ENCODE measurements around the gene ZNF77.
"Not testable (repeated sequence)": the region's sequence is repeated elsewhere in the genome, so short reads cannot be mapped to it uniquely, and the experiment has no call there.

Gene ZNF77
- 2.4 to 5.0 (median 2.7) reads per million in 3 donors for total RNA-seq

GRCh38 chr19:2944775-2945574 lies at the start of gene ZNF77:
TSS of gene ZNF77 (minus strand) at chr19:2944971. CDS start at chr19:2944840, 131 bp downstream.
- no peaks in the 10 kb centered on the region for H3K9me3 ChIP-seq (ENCODE audit: control insufficient read depth, low read length)
- H3K4me1 ChIP-seq (ENCODE audit: control insufficient read depth, insufficient read depth, low read length, poor library complexity, severe bottlenecking): peaks cover 21% of the 10 kb centered on the region
- H3K4me3 ChIP-seq (ENCODE audit: insufficient read depth, low read depth, low read length, poor library complexity, severe bottlenecking): peak within 1 kb of the TSS; percentile 61
- peak; percentile 96 to 99 (median 99) for DNase-seq
- H3K27ac ChIP-seq (ENCODE audit: insufficient read depth, low read length, poor library complexity, severe bottlenecking): peak within 1 kb of the TSS; percentile 75
- no peaks in the 10 kb centered on the region for H3K36me3 ChIP-seq (ENCODE audit: control insufficient read depth, insufficient read depth, low read length)
- H3K27me3 ChIP-seq (replicated peaks; ENCODE audit: control insufficient read depth, insufficient read depth, low read length, poor library complexity, severe bottlenecking): no peaks in the 10 kb centered on the region

- H3K9me3 ChIP-seq (ENCODE audit: control insufficient read depth, low read length): no peaks in the 10 kb centered on the region
- H3K36me3 ChIP-seq (ENCODE audit: control insufficient read depth, insufficient read depth, low read length): no peaks in the 10 kb centered on the region
- no peak overlapping the region for H3K4me3 ChIP-seq (ENCODE audit: insufficient read depth, low read depth, low read length, poor library complexity, severe bottlenecking)
- no peak for DNase-seq
- H3K4me1 ChIP-seq (ENCODE audit: control insufficient read depth, insufficient read depth, low read length, poor library complexity, severe bottlenecking): no peaks in the 10 kb centered on the region
- H3K27me3 ChIP-seq (replicated peaks; ENCODE audit: control insufficient read depth, insufficient read depth, low read length, poor library complexity, severe bottlenecking): no peaks in the 10 kb centered on the region
- no peak overlapping the region for H3K27ac ChIP-seq (ENCODE audit: insufficient read depth, low read length, poor library complexity, severe bottlenecking)
Measured at GRCh38 chr19:2993579-2993978, 48.8 kb upstream of the ZNF77 start.

GRCh38 chr19:2992958-2993357 lies 48.2 kb upstream of the ZNF77 start:
- Histone ChIP-seq H3K4me1 (ENCODE audit: control insufficient read depth, insufficient read depth, low read length, poor library complexity, severe bottlenecking) (no peaks in the 10 kb centered on the region), H3K9me3 (ENCODE audit: control insufficient read depth, low read length) (no peaks in the 10 kb centered on the region), H3K27me3 (replicated peaks; ENCODE audit: control insufficient read depth, insufficient read depth, low read length, poor library complexity, severe bottlenecking) (no peaks in the 10 kb centered on the region), H3K27ac (ENCODE audit: insufficient read depth, low read length, poor library complexity, severe bottlenecking) (no peak overlapping the region), H3K4me3 (ENCODE audit: insufficient read depth, low read depth, low read length, poor library complexity, severe bottlenecking) (no peak overlapping the region), H3K36me3 (ENCODE audit: control insufficient read depth, insufficient read depth, low read length) (no peaks in the 10 kb centered on the region)
- no peak for DNase-seq

- not testable (repeated sequence) for H3K4me3 ChIP-seq (ENCODE audit: insufficient read depth, low read depth, low read length, poor library complexity, severe bottlenecking); H3K4me1 ChIP-seq (ENCODE audit: control insufficient read depth, insufficient read depth, low read length, poor library complexity, severe bottlenecking); H3K36me3 ChIP-seq (ENCODE audit: control insufficient read depth, insufficient read depth, low read length); H3K27ac ChIP-seq (ENCODE audit: insufficient read depth, low read length, poor library complexity, severe bottlenecking); H3K9me3 ChIP-seq (ENCODE audit: control insufficient read depth, low read length); DNase-seq; H3K27me3 ChIP-seq (replicated peaks; ENCODE audit: control insufficient read depth, insufficient read depth, low read length, poor library complexity, severe bottlenecking)
Measured at GRCh38 chr19:2992333-2992732, 47.6 kb upstream of the ZNF77 start.

- no peak for DNase-seq
- Histone ChIP-seq H3K4me3 (ENCODE audit: insufficient read depth, low read depth, low read length, poor library complexity, severe bottlenecking) (no peak overlapping the region), H3K27ac (ENCODE audit: insufficient read depth, low read length, poor library complexity, severe bottlenecking) (no peak overlapping the region), H3K27me3 (replicated peaks; ENCODE audit: control insufficient read depth, insufficient read depth, low read length, poor library complexity, severe bottlenecking) (no peaks in the 10 kb centered on the region), H3K9me3 (ENCODE audit: control insufficient read depth, low read length) (no peaks in the 10 kb centered on the region), H3K36me3 (ENCODE audit: control insufficient read depth, insufficient read depth, low read length) (no peaks in the 10 kb centered on the region), H3K4me1 (ENCODE audit: control insufficient read depth, insufficient read depth, low read length, poor library complexity, severe bottlenecking) (no peaks in the 10 kb centered on the region)
Measured at GRCh38 chr19:2989236-2989946, 44.6 kb upstream of the ZNF77 start.

GRCh38 chr19:2988568-2988967 lies 43.8 kb upstream of the ZNF77 start:
- no peak for DNase-seq
- no peaks in the 10 kb centered on the region for H3K4me1 ChIP-seq (ENCODE audit: control insufficient read depth, insufficient read depth, low read length, poor library complexity, severe bottlenecking)
- H3K9me3 ChIP-seq (ENCODE audit: control insufficient read depth, low read length): no peaks in the 10 kb centered on the region
- H3K27me3 ChIP-seq (replicated peaks; ENCODE audit: control insufficient read depth, insufficient read depth, low read length, poor library complexity, severe bottlenecking): no peaks in the 10 kb centered on the region
- H3K36me3 ChIP-seq (ENCODE audit: control insufficient read depth, insufficient read depth, low read length): no peaks in the 10 kb centered on the region
- no peak overlapping the region for H3K4me3 ChIP-seq (ENCODE audit: insufficient read depth, low read depth, low read length, poor library complexity, severe bottlenecking)
- H3K27ac ChIP-seq (ENCODE audit: insufficient read depth, low read length, poor library complexity, severe bottlenecking): no peak overlapping the region

GRCh38 chr19:2987797-2988196 lies 43.0 kb upstream of the ZNF77 start:
- Histone ChIP-seq H3K4me3 (ENCODE audit: insufficient read depth, low read depth, low read length, poor library complexity, severe bottlenecking) (no peak overlapping the region), H3K36me3 (ENCODE audit: control insufficient read depth, insufficient read depth, low read length) (no peaks in the 10 kb centered on the region), H3K27me3 (replicated peaks; ENCODE audit: control insufficient read depth, insufficient read depth, low read length, poor library complexity, severe bottlenecking) (no peaks in the 10 kb centered on the region), H3K27ac (ENCODE audit: insufficient read depth, low read length, poor library complexity, severe bottlenecking) (no peak overlapping the region), H3K4me1 (ENCODE audit: control insufficient read depth, insufficient read depth, low read length, poor library complexity, severe bottlenecking) (no peaks in the 10 kb centered on the region), H3K9me3 (ENCODE audit: control insufficient read depth, low read length) (no peaks in the 10 kb centered on the region)
- DNase-seq: no peak

GRCh38 chr19:2986951-2987524 lies 42.3 kb upstream of the ZNF77 start:
- Histone ChIP-seq H3K27me3 (replicated peaks; ENCODE audit: control insufficient read depth, insufficient read depth, low read length, poor library complexity, severe bottlenecking) (no peaks in the 10 kb centered on the region), H3K27ac (ENCODE audit: insufficient read depth, low read length, poor library complexity, severe bottlenecking) (no peak overlapping the region), H3K36me3 (ENCODE audit: control insufficient read depth, insufficient read depth, low read length) (no peaks in the 10 kb centered on the region), H3K4me1 (ENCODE audit: control insufficient read depth, insufficient read depth, low read length, poor library complexity, severe bottlenecking) (no peaks in the 10 kb centered on the region), H3K9me3 (ENCODE audit: control insufficient read depth, low read length) (no peaks in the 10 kb centered on the region), H3K4me3 (ENCODE audit: insufficient read depth, low read depth, low read length, poor library complexity, severe bottlenecking) (no peak overlapping the region)
- no peak for DNase-seq

- H3K36me3 ChIP-seq (ENCODE audit: control insufficient read depth, insufficient read depth, low read length): no peaks in the 10 kb centered on the region
- H3K27ac ChIP-seq (ENCODE audit: insufficient read depth, low read length, poor library complexity, severe bottlenecking): no peak overlapping the region
- no peaks in the 10 kb centered on the region for H3K9me3 ChIP-seq (ENCODE audit: control insufficient read depth, low read length)
- no peak for DNase-seq
- H3K4me1 ChIP-seq (ENCODE audit: control insufficient read depth, insufficient read depth, low read length, poor library complexity, severe bottlenecking): no peaks in the 10 kb centered on the region
- no peak overlapping the region for H3K4me3 ChIP-seq (ENCODE audit: insufficient read depth, low read depth, low read length, poor library complexity, severe bottlenecking)
- H3K27me3 ChIP-seq (replicated peaks; ENCODE audit: control insufficient read depth, insufficient read depth, low read length, poor library complexity, severe bottlenecking): no peaks in the 10 kb centered on the region
Measured at GRCh38 chr19:2984215-2984528, 39.4 kb upstream of the ZNF77 start.
